ENCODE data around the gene CDH23. TPM values are rescaled to one million over a fixed set of nuclear protein-coding genes. Genes with fewer than 3 reads are reported as not detected.
A peak's percentile ranks its signal among the peaks of the same experiment; 100 is the strongest.

The CDH23 gene
- total and polyA plus RNA-seq, 2 donors (not counting 1 experiment from before 2014, with no cell fraction given) = 0.01 to 0.17 TPM

DNA sequence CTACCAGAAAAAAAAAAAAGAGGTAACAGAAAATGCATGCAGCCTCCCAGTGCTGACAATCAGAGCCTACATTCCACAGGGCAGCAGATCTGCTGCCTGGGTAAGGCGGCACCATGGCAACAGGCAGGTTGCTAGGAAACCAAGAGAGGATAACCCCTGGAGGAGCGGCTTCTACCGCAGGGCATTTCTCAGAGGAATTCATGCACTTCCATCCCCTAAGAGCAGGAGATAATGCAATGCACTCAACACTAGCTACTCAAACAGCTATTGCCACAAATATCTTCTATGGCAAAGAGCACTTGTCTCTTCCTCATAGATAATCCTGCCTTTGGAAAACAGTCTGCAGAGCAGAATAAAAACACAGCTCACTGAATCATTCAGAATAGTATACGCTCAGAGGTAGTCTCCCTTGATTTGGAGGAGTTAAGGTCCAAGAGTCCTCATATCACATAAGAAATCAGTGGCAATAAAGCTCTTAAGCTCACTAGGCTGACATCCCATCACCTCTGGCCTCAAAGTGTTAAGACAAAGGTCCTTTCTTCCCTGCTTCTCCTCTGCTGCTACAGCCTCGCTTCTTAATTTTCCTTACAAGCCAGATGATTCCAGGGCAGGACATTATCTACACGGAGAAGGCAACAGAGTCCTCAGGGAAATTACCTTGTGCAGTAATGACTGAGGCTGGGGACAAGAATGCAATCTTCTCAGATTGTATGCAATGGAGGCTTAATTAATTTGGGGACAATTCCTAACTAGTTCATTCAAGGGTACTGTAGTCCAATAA, 443.6 kb downstream of the CDH23 start:
- no peak overlapping the region for H2AFZ ChIP-seq (ENCODE audit: low read length)
- H3K27me3 ChIP-seq (ENCODE audit: control insufficient read depth, insufficient read depth, low read length) = no peaks in the 10 kb centered on the region
- TF ChIP-seq, protein P1, sequence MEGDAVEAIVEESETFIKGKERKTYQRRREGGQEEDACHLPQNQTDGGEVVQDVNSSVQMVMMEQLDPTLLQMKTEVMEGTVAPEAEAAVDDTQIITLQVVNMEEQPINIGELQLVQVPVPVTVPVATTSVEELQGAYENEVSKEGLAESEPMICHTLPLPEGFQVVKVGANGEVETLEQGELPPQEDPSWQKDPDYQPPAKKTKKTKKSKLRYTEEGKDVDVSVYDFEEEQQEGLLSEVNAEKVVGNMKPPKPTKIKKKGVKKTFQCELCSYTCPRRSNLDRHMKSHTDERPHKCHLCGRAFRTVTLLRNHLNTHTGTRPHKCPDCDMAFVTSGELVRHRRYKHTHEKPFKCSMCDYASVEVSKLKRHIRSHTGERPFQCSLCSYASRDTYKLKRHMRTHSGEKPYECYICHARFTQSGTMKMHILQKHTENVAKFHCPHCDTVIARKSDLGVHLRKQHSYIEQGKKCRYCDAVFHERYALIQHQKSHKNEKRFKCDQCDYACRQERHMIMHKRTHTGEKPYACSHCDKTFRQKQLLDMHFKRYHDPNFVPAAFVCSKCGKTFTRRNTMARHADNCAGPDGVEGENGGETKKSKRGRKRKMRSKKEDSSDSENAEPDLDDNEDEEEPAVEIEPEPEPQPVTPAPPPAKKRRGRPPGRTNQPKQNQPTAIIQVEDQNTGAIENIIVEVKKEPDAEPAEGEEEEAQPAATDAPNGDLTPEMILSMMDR (conservative IDR thresholded peaks at IDR 0.05 in 1 of 2, IDR thresholded peaks at IDR 0.05 in 1 of 2; ENCODE audit: low read depth in 1 of 2, low read length in 2 of 2) = no peak
- no peak for TF ChIP-seq EZH2 (IDR thresholded peaks at IDR 0.05; ENCODE audit: low read length, missing control alignments)
- no peak overlapping the region for H3K4me3 ChIP-seq (replicated peaks in 1 of 4; ENCODE audit: control extremely low read depth in 1 of 4, insufficient read depth in 1 of 4, low read depth in 3 of 4, low read length in 4 of 4)
- no peak overlapping the region for H3K9ac ChIP-seq (ENCODE audit: insufficient read depth, low read length)
- peaks cover 38% of the 10 kb centered on the region for H3K4me1 ChIP-seq (ENCODE audit: control insufficient read depth, extremely low read depth, insufficient read depth, low read length)
- H4K20me1 ChIP-seq (ENCODE audit: control insufficient read depth, extremely low read depth, insufficient read depth, low read length) = peaks cover 2% of the 10 kb centered on the region
- H3K4me2 ChIP-seq (ENCODE audit: extremely low read depth, insufficient read depth, low read length) = peak overlapping the region; percentile 69
- H3K36me3 ChIP-seq (ENCODE audit: control insufficient read depth, insufficient read depth, low read length) = peaks cover 3% of the 10 kb centered on the region
- peak overlapping the region; percentile 53 for H3K27ac ChIP-seq (ENCODE audit: insufficient read depth, low read length)
- H3K79me2 ChIP-seq (ENCODE audit: control insufficient read depth, insufficient read depth, low read length) = peaks cover 81% of the 10 kb centered on the region
- H3K9me3 ChIP-seq (ENCODE audit: control insufficient read depth, insufficient read depth, low read depth, low read length) = no peaks in the 10 kb centered on the region
- peak; percentile 91 to 99 for DNase-seq (ENCODE audit: low read depth in 2 of 2)

DNA sequence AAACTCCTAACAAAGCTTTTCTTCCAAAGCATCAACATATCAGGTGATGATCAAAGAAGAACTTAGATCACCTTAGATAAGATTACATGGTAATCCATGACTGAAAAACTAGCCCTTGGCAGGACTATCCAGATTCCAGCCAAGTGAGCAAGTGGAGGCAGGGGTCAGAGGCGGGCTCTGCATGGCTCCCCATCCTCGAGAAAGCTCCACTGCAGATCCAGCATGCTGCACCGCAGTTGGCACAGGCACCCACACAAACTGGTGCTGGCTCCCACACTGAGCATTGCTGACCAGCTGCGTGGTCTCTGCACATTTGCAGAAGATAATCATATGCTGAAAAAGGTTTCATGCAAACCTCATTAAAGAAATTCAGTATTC, 444.2 kb downstream of the CDH23 start:
- Histone ChIP-seq H2AFZ (ENCODE audit: low read length) (no peak overlapping the region), H3K27me3 (ENCODE audit: control insufficient read depth, insufficient read depth, low read length) (no peaks in the 10 kb centered on the region), H3K9ac (ENCODE audit: insufficient read depth, low read length) (no peak overlapping the region), H4K20me1 (ENCODE audit: control insufficient read depth, extremely low read depth, insufficient read depth, low read length) (peaks cover 2% of the 10 kb centered on the region), H3K4me2 (ENCODE audit: extremely low read depth, insufficient read depth, low read length) (no peak overlapping the region), H3K4me1 (ENCODE audit: control insufficient read depth, extremely low read depth, insufficient read depth, low read length) (peaks cover 35% of the 10 kb centered on the region), H3K9me3 (ENCODE audit: control insufficient read depth, insufficient read depth, low read depth, low read length) (no peaks in the 10 kb centered on the region), H3K36me3 (ENCODE audit: control insufficient read depth, insufficient read depth, low read length) (peaks cover 3% of the 10 kb centered on the region), H3K4me3 (replicated peaks in 1 of 4; ENCODE audit: control extremely low read depth in 1 of 4, insufficient read depth in 1 of 4, low read depth in 3 of 4, low read length in 4 of 4) (no peak overlapping the region), H3K79me2 (ENCODE audit: control insufficient read depth, insufficient read depth, low read length) (peaks cover 83% of the 10 kb centered on the region), H3K27ac (ENCODE audit: insufficient read depth, low read length) (no peak overlapping the region)
- DNase-seq (ENCODE audit: low read depth in 2 of 2) = no peak
- TF ChIP-seq EZH2 (IDR thresholded peaks at IDR 0.05; ENCODE audit: low read length, missing control alignments) = no peak
- TF ChIP-seq, protein P1 (conservative IDR thresholded peaks at IDR 0.05 in 1 of 2, IDR thresholded peaks at IDR 0.05 in 1 of 2; ENCODE audit: low read depth in 1 of 2, low read length in 2 of 2) = no peak

- TF ChIP-seq, protein P1 (conservative IDR thresholded peaks at IDR 0.05 in 1 of 2, IDR thresholded peaks at IDR 0.05 in 1 of 2; ENCODE audit: low read depth in 1 of 2, low read length in 2 of 2) = no peak
- no peak for TF ChIP-seq EZH2 (IDR thresholded peaks at IDR 0.05; ENCODE audit: low read length, missing control alignments)
- Histone ChIP-seq H3K27ac (ENCODE audit: insufficient read depth, low read length) (no peak overlapping the region), H2AFZ (ENCODE audit: low read length) (no peak overlapping the region), H4K20me1 (ENCODE audit: control insufficient read depth, extremely low read depth, insufficient read depth, low read length) (peaks cover 2% of the 10 kb centered on the region), H3K36me3 (ENCODE audit: control insufficient read depth, insufficient read depth, low read length) (peaks cover 3% of the 10 kb centered on the region), H3K9me3 (ENCODE audit: control insufficient read depth, insufficient read depth, low read depth, low read length) (no peaks in the 10 kb centered on the region), H3K4me3 (replicated peaks in 1 of 4; ENCODE audit: control extremely low read depth in 1 of 4, insufficient read depth in 1 of 4, low read depth in 3 of 4, low read length in 4 of 4) (no peak overlapping the region), H3K4me1 (ENCODE audit: control insufficient read depth, extremely low read depth, insufficient read depth, low read length) (peaks cover 29% of the 10 kb centered on the region), H3K9ac (ENCODE audit: insufficient read depth, low read length) (no peak overlapping the region), H3K4me2 (ENCODE audit: extremely low read depth, insufficient read depth, low read length) (no peak overlapping the region), H3K79me2 (ENCODE audit: control insufficient read depth, insufficient read depth, low read length) (peaks cover 86% of the 10 kb centered on the region), H3K27me3 (ENCODE audit: control insufficient read depth, insufficient read depth, low read length) (no peaks in the 10 kb centered on the region)
- no peak for DNase-seq (ENCODE audit: low read depth in 2 of 2)
These were observed 445.7 kb downstream of the CDH23 start for GRCh38 chr10:71842422-71842821.

Measured in fibroblast of lung (primary cell).